GM12878 (cell line): ENCODE measurements around the gene SPTBN1.

Experiments used
- BHLHE40 ChIP-seq, 2 experiments: fragments of 450-650 bp in 1 of 2; IDR thresholded peaks; 2 replicates each; pipeline ENCODE4 v1.6.1; 2011 to 2017; ENCODE audit warnings: low read depth in 2 of 2, borderline replicate concordance in 1 of 2, improper control_type of control experiment in 1 of 2, low read length in 1 of 2, mild to moderate bottlenecking in 1 of 2
- CREB1 ChIP-seq: IDR thresholded peaks from 2 replicates; pipeline ENCODE4 v1.6.1; 2012; ENCODE audit warnings: low read depth, mild to moderate bottlenecking, inconsistent platforms
- CTCF ChIP-seq, 3 experiments: IDR thresholded peaks in 2 of 3; conservative IDR thresholded peaks in 1 of 3; 2 replicates each; pipeline ENCODE4 v1.5.1; 2011; ENCODE audit warnings: low read depth in 3 of 3, low read length in 3 of 3, mild to moderate bottlenecking in 3 of 3, control low read depth in 2 of 3, moderate library complexity in 2 of 3, inconsistent platforms in 1 of 3, mixed read lengths in 1 of 3; ENCODE audit not compliant: control insufficient read depth in 2 of 3, insufficient read depth in 1 of 3; ENCODE audit errors: extremely low read depth in 1 of 3
- DPF2 ChIP-seq: fragments of 450-650 bp; IDR thresholded peaks from 2 replicates; pipeline ENCODE4 v1.6.1; 2017; ENCODE audit warnings: mild to moderate bottlenecking
- EGR1 ChIP-seq, 2 experiments: IDR thresholded peaks; 1 replicate in 1 of 2; 2 replicates in 1 of 2; pipeline ENCODE4 v1.6.1; 2011 to 2012; ENCODE audit warnings: low read depth in 2 of 2, low read length in 2 of 2, borderline replicate concordance in 1 of 2, mild to moderate bottlenecking in 1 of 2, moderate library complexity in 1 of 2
- EZH2 ChIP-seq: IDR thresholded peaks from 2 replicates; pipeline ENCODE4 v1.6.1; 2012; ENCODE audit warnings: low read depth, mild to moderate bottlenecking, control low read depth, inconsistent platforms, low read length, borderline replicate concordance; ENCODE audit not compliant: control insufficient read depth
- NFIC ChIP-seq: IDR thresholded peaks from 2 replicates; pipeline ENCODE4 v1.6.1; 2012; ENCODE audit warnings: low read depth, mild to moderate bottlenecking, inconsistent platforms, low read length, moderate library complexity
- RAD21 ChIP-seq: IDR thresholded peaks from 2 replicates; pipeline ENCODE4 v1.6.1; 2011; ENCODE audit warnings: mild to moderate bottlenecking, low read depth, low read length, moderate library complexity; ENCODE audit not compliant: insufficient read depth
- TAF1 ChIP-seq: IDR thresholded peaks from 2 replicates; pipeline ENCODE4 v1.6.1; 2011; ENCODE audit warnings: mild to moderate bottlenecking, low read depth, low read length, borderline replicate concordance

- TF ChIP-seq CTCF (IDR thresholded peaks at IDR 0.05 in 2 of 3, conservative IDR thresholded peaks at IDR 0.05 in 1 of 3; ENCODE audit: control insufficient read depth in 2 of 3, extremely low read depth in 1 of 3, insufficient read depth in 1 of 3, low read depth in 3 of 3, low read length in 3 of 3) (no peak), RAD21 (no peak), TAF1 (no peak), NFIC (no peak), CREB1 (no peak), EZH2 (no peak), EGR1 (IDR thresholded peaks at IDR 0.05; ENCODE audit: borderline replicate concordance in 1 of 2, low read depth in 2 of 2, low read length in 2 of 2) (no peak), DPF2 (no peak), BHLHE40 (IDR thresholded peaks at IDR 0.05; ENCODE audit: borderline replicate concordance in 1 of 2, low read depth in 2 of 2, low read length in 1 of 2) (no peak)
Observed at GRCh38 chr2:54416166-54416813, 39.8 kb upstream of the SPTBN1 start.
